Adrenal gland (tissue), 5 donors: Measurements from ENCODE around the gene SYNE1.

Source experiments
- POLR2A ChIP-seq, 2 donors: fragments of 450-650 bp; IDR thresholded peaks; one replicate each; pipeline ENCODE4 v1.6.1; 2017; ENCODE audit warnings: antibody characterized with exemption in 2 of 2, mild to moderate bottlenecking in 2 of 2, moderate library complexity in 1 of 2
- TF ChIP-seq, protein P1 (sequence below), 6 experiments: fragments of 450-650 bp in 4 of 6; fragments of 200-600 bp in 2 of 6; sonication (generic) in 1 of 6; IDR thresholded peaks; 1 replicate in 5 of 6; 2 replicates in 1 of 6; pipeline versions ENCODE4 v1.5.1 to v1.8.0; 2016 to 2021; ENCODE audit warnings: antibody characterized with exemption in 6 of 6, mild to moderate bottlenecking in 2 of 6, moderate library complexity in 1 of 6
- donor health status: DM: no; HTN: no; CAD: no.

DNA sequence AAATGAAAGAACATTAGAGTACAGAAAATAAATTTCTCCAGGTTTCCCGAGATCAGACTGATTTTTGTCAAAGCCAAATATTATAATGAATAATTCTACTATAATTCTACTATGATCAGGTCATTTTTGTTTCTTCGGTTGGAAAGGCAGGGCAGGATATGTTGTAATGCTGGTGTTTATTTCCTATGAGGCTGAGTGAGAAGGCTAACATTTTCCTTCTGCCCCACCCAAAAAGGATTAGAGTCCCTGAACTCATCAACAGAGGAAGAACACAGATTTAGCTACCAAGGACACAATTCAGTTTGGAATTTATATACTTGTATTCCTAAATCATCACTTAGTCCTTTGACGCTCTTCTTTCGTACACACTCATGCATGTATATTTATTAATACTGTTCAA lies 318.9 kb downstream of the SYNE1 start:
- TF ChIP-seq, protein P1, sequence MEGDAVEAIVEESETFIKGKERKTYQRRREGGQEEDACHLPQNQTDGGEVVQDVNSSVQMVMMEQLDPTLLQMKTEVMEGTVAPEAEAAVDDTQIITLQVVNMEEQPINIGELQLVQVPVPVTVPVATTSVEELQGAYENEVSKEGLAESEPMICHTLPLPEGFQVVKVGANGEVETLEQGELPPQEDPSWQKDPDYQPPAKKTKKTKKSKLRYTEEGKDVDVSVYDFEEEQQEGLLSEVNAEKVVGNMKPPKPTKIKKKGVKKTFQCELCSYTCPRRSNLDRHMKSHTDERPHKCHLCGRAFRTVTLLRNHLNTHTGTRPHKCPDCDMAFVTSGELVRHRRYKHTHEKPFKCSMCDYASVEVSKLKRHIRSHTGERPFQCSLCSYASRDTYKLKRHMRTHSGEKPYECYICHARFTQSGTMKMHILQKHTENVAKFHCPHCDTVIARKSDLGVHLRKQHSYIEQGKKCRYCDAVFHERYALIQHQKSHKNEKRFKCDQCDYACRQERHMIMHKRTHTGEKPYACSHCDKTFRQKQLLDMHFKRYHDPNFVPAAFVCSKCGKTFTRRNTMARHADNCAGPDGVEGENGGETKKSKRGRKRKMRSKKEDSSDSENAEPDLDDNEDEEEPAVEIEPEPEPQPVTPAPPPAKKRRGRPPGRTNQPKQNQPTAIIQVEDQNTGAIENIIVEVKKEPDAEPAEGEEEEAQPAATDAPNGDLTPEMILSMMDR (IDR thresholded peaks at IDR 0.05) = no peak
- TF ChIP-seq POLR2A (IDR thresholded peaks at IDR 0.05) = no peak
